ENCODE measurements around the gene TMPRSS9.
A peak's percentile ranks its signal among the peaks of the same experiment; 100 is the strongest.

TMPRSS9 gene

GRCh38 chr19:2420490-2420889 is 60.4 kb downstream of the TMPRSS9 start:
- no peak overlapping the region for H3K27ac ChIP-seq

GRCh38 chr19:2421581-2422306 is 61.7 kb downstream of the TMPRSS9 start:
- TF ChIP-seq CTCF (IDR thresholded peaks at IDR 0.05) (no peak), ZFX (IDR thresholded peaks at IDR 0.05; ENCODE audit: borderline replicate concordance) (no peak)
- no peak overlapping the region for H3K27ac ChIP-seq

More at GRCh38 chr19:2420490-2420889, 60.4 kb downstream of the TMPRSS9 start:
- TF ChIP-seq CTCF (IDR thresholded peaks at IDR 0.05) (no peak), ZFX (IDR thresholded peaks at IDR 0.05; ENCODE audit: borderline replicate concordance) (no peak)

- TF ChIP-seq CTCF (IDR thresholded peaks at IDR 0.05), result no peak
- no peak for TF ChIP-seq ZFX (IDR thresholded peaks at IDR 0.05; ENCODE audit: borderline replicate concordance)
- H3K27ac ChIP-seq, result no peak overlapping the region
These were observed 63.2 kb downstream of the TMPRSS9 start for GRCh38 chr19:2423071-2423914.

GRCh38 chr19:2423915-2424685 is 64.0 kb downstream of the TMPRSS9 start:
- TF ChIP-seq ZFX (IDR thresholded peaks at IDR 0.05; ENCODE audit: borderline replicate concordance) (no peak), CTCF (IDR thresholded peaks at IDR 0.05) (no peak)

GRCh38 chr19:2424686-2425621 is 64.9 kb downstream of the TMPRSS9 start:
- no peak overlapping the region for H3K27ac ChIP-seq
- TF ChIP-seq ZFX (IDR thresholded peaks at IDR 0.05; ENCODE audit: borderline replicate concordance), result no peak
- peak; percentile 5; the same call in 1 of the 2 replicates for TF ChIP-seq CTCF (IDR thresholded peaks at IDR 0.05)

More at GRCh38 chr19:2423915-2424685, 64.0 kb downstream of the TMPRSS9 start:
- no peak overlapping the region for H3K27ac ChIP-seq

Measured in 22Rv1 (cell line).